HFF-Myc (cell line): Measurements from ENCODE around the gene PACSIN2.
A peak's percentile ranks its signal among the peaks of the same experiment; 100 is the strongest.

ENCODE experiments used
- DNase-seq: peaks from one replicate; pipeline ENCODE4 v3.0.0-alpha.2; 2011; ENCODE audit warnings: low read depth; ENCODE audit errors: extremely low read depth
- H3K4me3 ChIP-seq: replicated peaks from 2 replicates; pipeline ENCODE4 v1.5.1; 2011; ENCODE audit warnings: low read depth, mild to moderate bottlenecking, control low read depth, low read length
- CTCF ChIP-seq: IDR thresholded peaks from 2 replicates; pipeline ENCODE4 v1.5.1; 2012; ENCODE audit warnings: mild to moderate bottlenecking, low read depth, low read length, control low read depth; ENCODE audit errors: missing control alignments

PACSIN2 gene

GRCh38 chr22:43014869-43015676, at the start of gene PACSIN2:
Gene PACSIN2, minus strand, starts transcription at chr22:43015149. Its CDS starts 103,069 bp downstream, at chr22:42912080.
- no peak for TF ChIP-seq CTCF
- peak within 1 kb of the TSS; percentile 61 for H3K4me3 ChIP-seq
- peak; percentile 96 for DNase-seq

- TF ChIP-seq CTCF = peak; percentile 76
- DNase-seq = no peak
- no peak overlapping the region for H3K4me3 ChIP-seq
Measured at GRCh38 chr22:43060183-43060582, 45.2 kb upstream of the PACSIN2 start.

- H3K4me3 ChIP-seq = no peak overlapping the region
- TF ChIP-seq CTCF = no peak
- DNase-seq = no peak
Measured at GRCh38 chr22:43057641-43058040, 42.7 kb upstream of the PACSIN2 start.

- H3K4me3 ChIP-seq = no peak overlapping the region
- peak; percentile 31 for TF ChIP-seq CTCF
- DNase-seq = no peak
Measured at GRCh38 chr22:43053176-43053575, 38.2 kb upstream of the PACSIN2 start.

- no peak for DNase-seq
- no peak overlapping the region for H3K4me3 ChIP-seq
- TF ChIP-seq CTCF = no peak
Measured at GRCh38 chr22:43050995-43051394, 36.0 kb upstream of the PACSIN2 start.

GRCh38 chr22:43047605-43048004, 32.7 kb upstream of the PACSIN2 start:
- TF ChIP-seq CTCF = no peak
- no peak overlapping the region for H3K4me3 ChIP-seq
- DNase-seq = no peak
